Suprapubic skin (tissue), 4 donors: ENCODE data around the gene COX4I1. TPM values are rescaled to one million over a fixed set of nuclear protein-coding genes. Genes with fewer than 3 reads are reported as not detected.

Experiments
- DNase-seq, 2 donors: peaks; one replicate each; pipeline ENCODE4 v3.0.0-alpha.2; 2019; ENCODE audit warnings: low spot score in 2 of 2
- H3K27ac ChIP-seq: fragments of 200-600 bp; sonication (generic); one replicate; pipeline ENCODE4 v1.5.1; 2019
- H3K27me3 ChIP-seq: fragments of 200-600 bp; sonication (generic); one replicate; pipeline ENCODE4 v1.5.1; 2019
- H3K36me3 ChIP-seq: fragments of 200-600 bp; sonication (generic); one replicate; pipeline ENCODE4 v1.5.1; 2019
- H3K4me1 ChIP-seq: fragments of 200-600 bp; sonication (generic); one replicate; pipeline ENCODE4 v1.5.1; 2019
- H3K4me3 ChIP-seq: fragments of 200-600 bp; sonication (generic); one replicate; pipeline ENCODE4 v1.5.1; 2019; ENCODE audit warnings: mild to moderate bottlenecking
- H3K9me3 ChIP-seq: fragments of 200-600 bp; sonication (generic); one replicate; pipeline ENCODE4 v1.5.1; 2019
- EP300 ChIP-seq: sonication (generic); formaldehyde crosslinking; IDR thresholded peaks from one replicate; pipeline ENCODE4 v1.6.1; 2017; ENCODE audit warnings: antibody characterized with exemption
- POLR2A ChIP-seq, 2 donors: fragments of 450-650 bp; IDR thresholded peaks; one replicate each; pipeline ENCODE4 v1.6.1; 2017; ENCODE audit warnings: antibody characterized with exemption in 2 of 2, mild to moderate bottlenecking in 2 of 2, moderate library complexity in 2 of 2
- POLR2AphosphoS5 ChIP-seq, 3 donors: sonication (generic); formaldehyde crosslinking; IDR thresholded peaks; one replicate each; pipeline ENCODE4 v1.6.1; 2017; ENCODE audit warnings: antibody characterized with exemption in 3 of 3
- WGBS: methylation state at CpG from one replicate; pipeline ENCODE4 v1.1.5; 2018; 5-methylcytosine and 5-hydroxymethylcytosine counted together
- total RNA-seq, 4 donors: library from RNA; depleted of rRNA; stranded (reverse); fragments of >200 nt; gene quantifications; one replicate each; pipeline ENCODE4 v1.1.0, GENCODE V29; 2016
- TF ChIP-seq, protein P1 (sequence below), 2 donors: fragments of 200-600 bp in 1 of 2; fragments of 450-650 bp in 1 of 2; sonication (generic) in 1 of 2; IDR thresholded peaks; one replicate each; pipeline ENCODE4 v1.5.1; 2016 to 2019; ENCODE audit warnings: antibody characterized with exemption in 2 of 2, mild to moderate bottlenecking in 1 of 2, moderate library complexity in 1 of 2

Gene COX4I1
- total RNA-seq, 4 donors from 2014 or later: 369 to 505 (median 459) TPM

GRCh38 chr16:85782451-85782850, 17.0 kb upstream of the COX4I1 start:
- TF ChIP-seq, protein P1, sequence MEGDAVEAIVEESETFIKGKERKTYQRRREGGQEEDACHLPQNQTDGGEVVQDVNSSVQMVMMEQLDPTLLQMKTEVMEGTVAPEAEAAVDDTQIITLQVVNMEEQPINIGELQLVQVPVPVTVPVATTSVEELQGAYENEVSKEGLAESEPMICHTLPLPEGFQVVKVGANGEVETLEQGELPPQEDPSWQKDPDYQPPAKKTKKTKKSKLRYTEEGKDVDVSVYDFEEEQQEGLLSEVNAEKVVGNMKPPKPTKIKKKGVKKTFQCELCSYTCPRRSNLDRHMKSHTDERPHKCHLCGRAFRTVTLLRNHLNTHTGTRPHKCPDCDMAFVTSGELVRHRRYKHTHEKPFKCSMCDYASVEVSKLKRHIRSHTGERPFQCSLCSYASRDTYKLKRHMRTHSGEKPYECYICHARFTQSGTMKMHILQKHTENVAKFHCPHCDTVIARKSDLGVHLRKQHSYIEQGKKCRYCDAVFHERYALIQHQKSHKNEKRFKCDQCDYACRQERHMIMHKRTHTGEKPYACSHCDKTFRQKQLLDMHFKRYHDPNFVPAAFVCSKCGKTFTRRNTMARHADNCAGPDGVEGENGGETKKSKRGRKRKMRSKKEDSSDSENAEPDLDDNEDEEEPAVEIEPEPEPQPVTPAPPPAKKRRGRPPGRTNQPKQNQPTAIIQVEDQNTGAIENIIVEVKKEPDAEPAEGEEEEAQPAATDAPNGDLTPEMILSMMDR (IDR thresholded peaks at IDR 0.05): no peak
- no peak for TF ChIP-seq POLR2AphosphoS5 (IDR thresholded peaks at IDR 0.05)
- no peak for TF ChIP-seq POLR2A (IDR thresholded peaks at IDR 0.05)
- TF ChIP-seq EP300: no peak
- H3K4me1 ChIP-seq: peaks cover 9% of the 10 kb centered on the region
- no peaks in the 10 kb centered on the region for H3K9me3 ChIP-seq
- DNase-seq: no peak
- H3K4me3 ChIP-seq: no peak overlapping the region
- no peaks in the 10 kb centered on the region for H3K27me3 ChIP-seq
- H3K36me3 ChIP-seq: peaks cover 48% of the 10 kb centered on the region
- WGBS: 76% methylated on average over 6 of the region's 6 CpGs
- H3K27ac ChIP-seq: no peak overlapping the region

GRCh38 chr16:85783441-85783840, 16.1 kb upstream of the COX4I1 start:
- Histone ChIP-seq H3K36me3 (peaks cover 53% of the 10 kb centered on the region), H3K9me3 (no peaks in the 10 kb centered on the region), H3K4me1 (no peaks in the 10 kb centered on the region), H3K27ac (no peak overlapping the region), H3K27me3 (no peaks in the 10 kb centered on the region), H3K4me3 (no peak overlapping the region)
- TF ChIP-seq EP300 (no peak), POLR2AphosphoS5 (IDR thresholded peaks at IDR 0.05) (no peak), POLR2A (IDR thresholded peaks at IDR 0.05) (no peak)
- TF ChIP-seq, protein P1 (IDR thresholded peaks at IDR 0.05): no peak
- no peak for DNase-seq
- WGBS: 91% methylated on average over 8 of the region's 8 CpGs

- no peaks in the 10 kb centered on the region for H3K27me3 ChIP-seq
- no peak overlapping the region for H3K4me3 ChIP-seq
- H3K4me1 ChIP-seq: no peaks in the 10 kb centered on the region
- DNase-seq: no peak
- H3K36me3 ChIP-seq: peaks cover 45% of the 10 kb centered on the region
- H3K27ac ChIP-seq: no peak overlapping the region
- TF ChIP-seq POLR2A (IDR thresholded peaks at IDR 0.05): no peak
- no peak for TF ChIP-seq EP300
- no peak for TF ChIP-seq POLR2AphosphoS5 (IDR thresholded peaks at IDR 0.05)
- TF ChIP-seq, protein P1 (IDR thresholded peaks at IDR 0.05): no peak
- WGBS: 96% methylated on average over 2 of the region's 2 CpGs
- no peaks in the 10 kb centered on the region for H3K9me3 ChIP-seq
These were observed 14.7 kb upstream of the COX4I1 start for GRCh38 chr16:85784813-85785212.

DNA sequence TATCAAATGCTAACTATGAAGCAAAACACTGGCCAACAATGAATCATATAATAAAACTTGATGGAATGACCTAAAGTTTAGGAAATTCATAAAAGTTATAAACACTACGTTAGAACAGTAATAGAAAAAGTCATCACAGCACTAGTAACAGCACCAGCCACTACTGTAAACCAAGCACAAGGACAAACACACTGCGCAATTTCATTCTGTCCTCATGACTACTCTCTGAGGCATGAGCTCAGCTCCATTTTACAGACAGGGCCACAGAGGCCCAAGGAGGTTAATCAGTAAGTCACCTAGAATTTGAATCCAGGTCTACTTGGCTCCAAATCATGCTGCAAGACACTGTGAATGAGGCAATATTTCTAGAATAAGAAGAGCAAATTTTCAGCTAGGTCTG, 13.6 kb upstream of the COX4I1 start:
- Histone ChIP-seq H3K9me3 (no peaks in the 10 kb centered on the region), H3K36me3 (peaks cover 34% of the 10 kb centered on the region), H3K27ac (no peak overlapping the region), H3K4me1 (no peaks in the 10 kb centered on the region), H3K4me3 (no peak overlapping the region), H3K27me3 (no peaks in the 10 kb centered on the region)
- no peak for DNase-seq
- WGBS: 95% methylated on average over 2 of the region's 2 CpGs
- no peak for TF ChIP-seq EP300
- TF ChIP-seq POLR2A (IDR thresholded peaks at IDR 0.05): no peak
- TF ChIP-seq, protein P1 (IDR thresholded peaks at IDR 0.05): no peak
- TF ChIP-seq POLR2AphosphoS5 (IDR thresholded peaks at IDR 0.05): no peak

GRCh38 chr16:85788819-85789218, 10.7 kb upstream of the COX4I1 start:
- TF ChIP-seq, protein P1 (IDR thresholded peaks at IDR 0.05): no peak
- TF ChIP-seq POLR2AphosphoS5 (IDR thresholded peaks at IDR 0.05) (no peak), EP300 (no peak), POLR2A (IDR thresholded peaks at IDR 0.05) (no peak)
- no peaks in the 10 kb centered on the region for H3K4me1 ChIP-seq
- no peaks in the 10 kb centered on the region for H3K27me3 ChIP-seq
- no peak for DNase-seq
- H3K36me3 ChIP-seq: peaks cover 41% of the 10 kb centered on the region
- no peaks in the 10 kb centered on the region for H3K9me3 ChIP-seq
- 92% methylated on average over 11 of the region's 11 CpGs for WGBS
- H3K4me3 ChIP-seq: no peak overlapping the region
- no peak overlapping the region for H3K27ac ChIP-seq
